Measurements from ENCODE around the gene ATRIP.

DNA sequence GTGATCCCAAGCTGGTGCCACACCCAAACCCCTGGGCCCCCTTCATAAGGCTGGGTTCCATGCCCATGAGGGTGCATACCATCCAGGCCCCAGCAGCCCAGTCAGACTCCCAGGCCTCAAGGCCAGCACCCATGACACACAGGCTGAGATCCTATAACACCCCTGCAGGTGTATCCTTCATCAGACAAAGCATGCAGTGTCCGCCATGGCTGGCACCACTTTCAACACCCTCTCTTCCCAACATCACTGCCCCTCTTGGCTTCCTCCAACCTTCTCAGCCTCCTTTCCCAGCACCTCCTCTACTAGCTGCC is 10.1 kb upstream of the ATRIP start:
- TF ChIP-seq CTCF (IDR thresholded peaks at IDR 0.05) (no peak), ZFX (IDR thresholded peaks at IDR 0.05; ENCODE audit: borderline replicate concordance) (no peak)

Data from 22Rv1 (cell line).